ENCODE measurements around the gene MED12L.

GRCh38 chr3:151312972-151313371 is 227.5 kb downstream of the MED12L start:
- TF ChIP-seq SMC3 (conservative IDR thresholded peaks at IDR 0.05; ENCODE audit: poor library complexity) = no peak
- TF ChIP-seq, protein P1, sequence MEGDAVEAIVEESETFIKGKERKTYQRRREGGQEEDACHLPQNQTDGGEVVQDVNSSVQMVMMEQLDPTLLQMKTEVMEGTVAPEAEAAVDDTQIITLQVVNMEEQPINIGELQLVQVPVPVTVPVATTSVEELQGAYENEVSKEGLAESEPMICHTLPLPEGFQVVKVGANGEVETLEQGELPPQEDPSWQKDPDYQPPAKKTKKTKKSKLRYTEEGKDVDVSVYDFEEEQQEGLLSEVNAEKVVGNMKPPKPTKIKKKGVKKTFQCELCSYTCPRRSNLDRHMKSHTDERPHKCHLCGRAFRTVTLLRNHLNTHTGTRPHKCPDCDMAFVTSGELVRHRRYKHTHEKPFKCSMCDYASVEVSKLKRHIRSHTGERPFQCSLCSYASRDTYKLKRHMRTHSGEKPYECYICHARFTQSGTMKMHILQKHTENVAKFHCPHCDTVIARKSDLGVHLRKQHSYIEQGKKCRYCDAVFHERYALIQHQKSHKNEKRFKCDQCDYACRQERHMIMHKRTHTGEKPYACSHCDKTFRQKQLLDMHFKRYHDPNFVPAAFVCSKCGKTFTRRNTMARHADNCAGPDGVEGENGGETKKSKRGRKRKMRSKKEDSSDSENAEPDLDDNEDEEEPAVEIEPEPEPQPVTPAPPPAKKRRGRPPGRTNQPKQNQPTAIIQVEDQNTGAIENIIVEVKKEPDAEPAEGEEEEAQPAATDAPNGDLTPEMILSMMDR (IDR thresholded peaks at IDR 0.05; ENCODE audit: poor library complexity, severe bottlenecking) = no peak
- no peak for TF ChIP-seq TAF1 (IDR thresholded peaks at IDR 0.05; ENCODE audit: low read depth)
- TF ChIP-seq EP300 (conservative IDR thresholded peaks at IDR 0.05; ENCODE audit: poor library complexity, severe bottlenecking) = no peak
- TF ChIP-seq EZH2 (IDR thresholded peaks at IDR 0.05; ENCODE audit: borderline replicate concordance, insufficient read depth, low read length, poor library complexity, severe bottlenecking) = no peak
